ENCODE measurements around the gene OXCT2. TPM values are rescaled to one million over a fixed set of nuclear protein-coding genes. Genes with fewer than 3 reads are reported as not detected.

OXCT2 gene
- total and polyA plus RNA-seq, 9 of the 15 experiments (the other 6 are each of a cell fraction or from before 2014, with no cell fraction given) = 0.08 to 0.64 (median 0.22) TPM; not detected in 2

DNA sequence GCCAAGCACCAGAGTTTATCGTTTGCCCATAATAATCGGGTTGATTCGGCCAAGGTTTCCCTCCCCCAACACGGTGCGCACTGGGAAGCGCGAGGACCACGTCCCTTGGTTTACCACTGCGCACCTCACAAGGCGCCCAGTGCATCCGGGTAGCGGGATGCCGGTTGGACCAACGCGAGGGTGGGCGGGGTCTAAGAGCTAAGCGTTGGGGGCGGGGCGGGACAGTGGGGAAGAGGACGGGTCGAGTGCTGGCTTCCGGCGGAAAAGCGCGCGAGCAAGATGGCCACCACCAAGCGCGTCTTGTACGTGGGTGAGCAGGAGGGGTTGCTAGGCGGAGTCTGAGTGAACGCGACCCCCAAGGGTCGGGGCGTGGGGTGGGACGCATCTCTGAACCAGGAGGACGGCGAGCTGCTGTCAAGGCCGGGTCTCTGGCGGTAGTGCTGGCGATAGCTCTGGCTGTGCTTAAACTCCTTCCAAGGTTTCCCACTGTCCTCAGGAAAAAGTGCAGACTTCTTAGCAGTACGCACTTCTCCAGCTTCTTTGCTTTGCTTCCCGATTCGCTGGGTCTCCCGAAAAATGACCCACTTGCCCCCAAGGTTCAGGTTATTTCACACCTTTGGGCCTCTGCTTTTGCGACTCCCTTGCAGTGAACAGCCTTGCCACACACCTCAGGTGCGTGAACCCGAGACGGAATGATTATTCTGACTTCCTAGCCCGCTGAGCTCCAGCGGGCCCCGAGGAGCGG is 32.4 kb downstream of the OXCT2 start, which contains the start of gene PPIE (continued):
- TF ChIP-seq MYBL2 (IDR thresholded peaks at IDR 0.05; ENCODE audit: low read depth) (no peak), MYBL2 (CRISPR knock-in tag; IDR thresholded peaks at IDR 0.05; ENCODE audit: borderline replicate concordance) (no peak), POLR3G (IDR thresholded peaks at IDR 0.05; ENCODE audit: extremely low read depth, insufficient read length, insufficient replicate concordance) (no peak), ZNF133 (CRISPR knock-in tag; IDR thresholded peaks at IDR 0.05) (no peak), HMG20A (CRISPR knock-in tag; conservative IDR thresholded peaks at IDR 0.05) (no peak), ZNF3 (CRISPR knock-in tag; IDR thresholded peaks at IDR 0.05) (no peak), ZFP36 (IDR thresholded peaks at IDR 0.05; ENCODE audit: low read depth, low read length, partially characterized antibody) (no peak), ZNF76 (CRISPR knock-in tag; IDR thresholded peaks at IDR 0.05; ENCODE audit: borderline replicate concordance) (no peak), ZNF699 (CRISPR knock-in tag; IDR thresholded peaks at IDR 0.05; ENCODE audit: insufficient replicate concordance) (no peak), MBD1 (CRISPR knock-in tag; IDR thresholded peaks at IDR 0.05) (no peak), SUPT5H (IDR thresholded peaks at IDR 0.05) (peak; percentile 96), CBFA2T2 (conservative IDR thresholded peaks at IDR 0.05) (no peak), ARID2 (IDR thresholded peaks at IDR 0.05) (no peak), FOXA3 (CRISPR knock-in tag; conservative IDR thresholded peaks at IDR 0.05 in 1 of 2, IDR thresholded peaks at IDR 0.05 in 1 of 2) (no peak), MECOM (CRISPR knock-in tag; IDR thresholded peaks at IDR 0.05) (0 out of 2 replicates have a peak, but pooled peaks have one; percentile 24), ZHX1 (conservative IDR thresholded peaks at IDR 0.05; ENCODE audit: low read length) (no peak), SMAD4 (CRISPR knock-in tag; conservative IDR thresholded peaks at IDR 0.05) (no peak), TEAD4 (IDR thresholded peaks at IDR 0.05; ENCODE audit: low read length) (no peak), TEAD4 (CRISPR knock-in tag; IDR thresholded peaks at IDR 0.05; ENCODE audit: borderline replicate concordance) (no peak), DIDO1 (tag; IDR thresholded peaks at IDR 0.05; ENCODE audit: low read depth) (0 out of 2 replicates have a peak, but pooled peaks have one; percentile 11)
- TF ChIP-seq, protein P1, sequence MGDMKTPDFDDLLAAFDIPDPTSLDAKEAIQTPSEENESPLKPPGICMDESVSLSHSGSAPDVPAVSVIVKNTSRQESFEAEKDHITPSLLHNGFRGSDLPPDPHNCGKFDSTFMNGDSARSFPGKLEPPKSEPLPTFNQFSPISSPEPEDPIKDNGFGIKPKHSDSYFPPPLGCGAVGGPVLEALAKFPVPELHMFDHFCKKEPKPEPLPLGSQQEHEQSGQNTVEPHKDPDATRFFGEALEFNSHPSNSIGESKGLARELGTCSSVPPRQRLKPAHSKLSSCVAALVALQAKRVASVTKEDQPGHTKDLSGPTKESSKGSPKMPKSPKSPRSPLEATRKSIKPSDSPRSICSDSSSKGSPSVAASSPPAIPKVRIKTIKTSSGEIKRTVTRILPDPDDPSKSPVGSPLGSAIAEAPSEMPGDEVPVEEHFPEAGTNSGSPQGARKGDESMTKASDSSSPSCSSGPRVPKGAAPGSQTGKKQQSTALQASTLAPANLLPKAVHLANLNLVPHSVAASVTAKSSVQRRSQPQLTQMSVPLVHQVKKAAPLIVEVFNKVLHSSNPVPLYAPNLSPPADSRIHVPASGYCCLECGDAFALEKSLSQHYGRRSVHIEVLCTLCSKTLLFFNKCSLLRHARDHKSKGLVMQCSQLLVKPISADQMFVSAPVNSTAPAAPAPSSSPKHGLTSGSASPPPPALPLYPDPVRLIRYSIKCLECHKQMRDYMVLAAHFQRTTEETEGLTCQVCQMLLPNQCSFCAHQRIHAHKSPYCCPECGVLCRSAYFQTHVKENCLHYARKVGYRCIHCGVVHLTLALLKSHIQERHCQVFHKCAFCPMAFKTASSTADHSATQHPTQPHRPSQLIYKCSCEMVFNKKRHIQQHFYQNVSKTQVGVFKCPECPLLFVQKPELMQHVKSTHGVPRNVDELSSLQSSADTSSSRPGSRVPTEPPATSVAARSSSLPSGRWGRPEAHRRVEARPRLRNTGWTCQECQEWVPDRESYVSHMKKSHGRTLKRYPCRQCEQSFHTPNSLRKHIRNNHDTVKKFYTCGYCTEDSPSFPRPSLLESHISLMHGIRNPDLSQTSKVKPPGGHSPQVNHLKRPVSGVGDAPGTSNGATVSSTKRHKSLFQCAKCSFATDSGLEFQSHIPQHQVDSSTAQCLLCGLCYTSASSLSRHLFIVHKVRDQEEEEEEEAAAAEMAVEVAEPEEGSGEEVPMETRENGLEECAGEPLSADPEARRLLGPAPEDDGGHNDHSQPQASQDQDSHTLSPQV (IDR thresholded peaks at IDR 0.05) = peak; percentile 67; the same call in 1 of the 2 replicates

Measured in K562 (cell line).